H1 (cell line): Measurements from ENCODE around the gene FHIT.

ENCODE experiments used
- CHD2 ChIP-seq: IDR thresholded peaks from 2 replicates; pipeline ENCODE4 v1.6.1; 2012; ENCODE audit warnings: low read length, improper control_type of control experiment
- EP300 ChIP-seq, 2 experiments: IDR thresholded peaks; 1 replicate in 1 of 2; 2 replicates in 1 of 2; pipeline ENCODE4 v1.6.1; 2011 to 2012; ENCODE audit warnings: low read depth in 2 of 2, low read length in 2 of 2, mild to moderate bottlenecking in 2 of 2, borderline replicate concordance in 1 of 2, inconsistent platforms in 1 of 2, moderate library complexity in 1 of 2
- EZH2 ChIP-seq: fragments of 200-600 bp; sonication (generic); IDR thresholded peaks from 2 replicates; pipeline ENCODE4 v1.7.1; 2012; ENCODE audit warnings: low read depth, mild to moderate bottlenecking, moderate library complexity, low read length, inconsistent platforms; ENCODE audit not compliant: severe bottlenecking
- JUND ChIP-seq: IDR thresholded peaks from 2 replicates; pipeline ENCODE4 v1.6.1; 2011; ENCODE audit warnings: mild to moderate bottlenecking, improper control_type of control experiment, low read length
- NANOG ChIP-seq: IDR thresholded peaks from 2 replicates; pipeline ENCODE4 v1.6.1; 2011; ENCODE audit warnings: low read length, low read depth, mild to moderate bottlenecking, inconsistent platforms; ENCODE audit not compliant: insufficient read depth, poor library complexity, severe bottlenecking
- POLR2AphosphoS5 ChIP-seq: IDR thresholded peaks from 2 replicates; pipeline ENCODE4 v1.6.1; 2011; ENCODE audit warnings: low read depth, low read length
- SIN3A ChIP-seq, 2 experiments: IDR thresholded peaks in 1 of 2; conservative IDR thresholded peaks in 1 of 2; 2 replicates each; pipeline ENCODE4 v1.6.1; 2011 to 2012; ENCODE audit warnings: low read length in 2 of 2, improper control_type of control experiment in 1 of 2, low read depth in 1 of 2, mild to moderate bottlenecking in 1 of 2
- SIX5 ChIP-seq: IDR thresholded peaks from 2 replicates; pipeline ENCODE4 v1.6.1; 2011; ENCODE audit warnings: mild to moderate bottlenecking, low read depth, low read length
- TBP ChIP-seq: IDR thresholded peaks from 2 replicates; pipeline ENCODE4 v1.6.1; 2011; ENCODE audit warnings: low read depth, low read length, improper control_type of control experiment
- USF2 ChIP-seq: IDR thresholded peaks from 2 replicates; pipeline ENCODE4 v1.6.1; 2011; ENCODE audit warnings: low read length, improper control_type of control experiment
- ZNF274 ChIP-seq: IDR thresholded peaks from 2 replicates; pipeline ENCODE4 v1.7.0; 2012; ENCODE audit warnings: low read length, borderline replicate concordance; ENCODE audit errors: extremely low read depth
- TF ChIP-seq, protein P1 (sequence below), 3 experiments: IDR thresholded peaks; 1 replicate in 2 of 3; 2 replicates in 1 of 3; pipeline versions ENCODE4 v1.5.1 to v1.6.1; 2011; ENCODE audit warnings: low read length in 3 of 3, mild to moderate bottlenecking in 3 of 3, inconsistent platforms in 2 of 3, low read depth in 1 of 3, moderate library complexity in 1 of 3; ENCODE audit not compliant: insufficient read depth in 1 of 3; ENCODE audit errors: control extremely low read depth in 1 of 3

GRCh38 chr3:60754617-60755016 lies 496.6 kb downstream of the FHIT start:
- no peak for TF ChIP-seq NANOG
- no peak for TF ChIP-seq POLR2AphosphoS5
- TF ChIP-seq, protein P1, sequence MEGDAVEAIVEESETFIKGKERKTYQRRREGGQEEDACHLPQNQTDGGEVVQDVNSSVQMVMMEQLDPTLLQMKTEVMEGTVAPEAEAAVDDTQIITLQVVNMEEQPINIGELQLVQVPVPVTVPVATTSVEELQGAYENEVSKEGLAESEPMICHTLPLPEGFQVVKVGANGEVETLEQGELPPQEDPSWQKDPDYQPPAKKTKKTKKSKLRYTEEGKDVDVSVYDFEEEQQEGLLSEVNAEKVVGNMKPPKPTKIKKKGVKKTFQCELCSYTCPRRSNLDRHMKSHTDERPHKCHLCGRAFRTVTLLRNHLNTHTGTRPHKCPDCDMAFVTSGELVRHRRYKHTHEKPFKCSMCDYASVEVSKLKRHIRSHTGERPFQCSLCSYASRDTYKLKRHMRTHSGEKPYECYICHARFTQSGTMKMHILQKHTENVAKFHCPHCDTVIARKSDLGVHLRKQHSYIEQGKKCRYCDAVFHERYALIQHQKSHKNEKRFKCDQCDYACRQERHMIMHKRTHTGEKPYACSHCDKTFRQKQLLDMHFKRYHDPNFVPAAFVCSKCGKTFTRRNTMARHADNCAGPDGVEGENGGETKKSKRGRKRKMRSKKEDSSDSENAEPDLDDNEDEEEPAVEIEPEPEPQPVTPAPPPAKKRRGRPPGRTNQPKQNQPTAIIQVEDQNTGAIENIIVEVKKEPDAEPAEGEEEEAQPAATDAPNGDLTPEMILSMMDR (IDR thresholded peaks at IDR 0.05; ENCODE audit: control extremely low read depth in 1 of 3, insufficient read depth in 1 of 3, low read depth in 1 of 3, low read length in 3 of 3): no peak
- no peak for TF ChIP-seq TBP
- no peak for TF ChIP-seq EZH2
- TF ChIP-seq EP300 (IDR thresholded peaks at IDR 0.05; ENCODE audit: borderline replicate concordance in 1 of 2, low read depth in 2 of 2, low read length in 2 of 2): no peak
- TF ChIP-seq JUND: no peak
- TF ChIP-seq CHD2: no peak
- no peak for TF ChIP-seq USF2
- no peak for TF ChIP-seq SIX5
- TF ChIP-seq ZNF274: no peak
- TF ChIP-seq SIN3A (conservative IDR thresholded peaks at IDR 0.05 in 1 of 2, IDR thresholded peaks at IDR 0.05 in 1 of 2; ENCODE audit: low read depth in 1 of 2, low read length in 2 of 2): no peak
